SH-SY5Y (cell line): Measurements from ENCODE around the gene TPM1.

Experiments used
- GATA2 ChIP-seq: IDR thresholded peaks from 2 replicates; pipeline ENCODE4 v1.6.1; 2011; ENCODE audit warnings: mild to moderate bottlenecking, low read depth, low read length
- GATA3 ChIP-seq: IDR thresholded peaks from 2 replicates; pipeline ENCODE4 v1.6.1; 2011; ENCODE audit warnings: low read depth, mild to moderate bottlenecking, low read length, moderate library complexity

Gene TPM1

GRCh38 chr15:63090472-63090871 is 47.9 kb downstream of the TPM1 start:
- no peak for TF ChIP-seq GATA2
- TF ChIP-seq GATA3, result no peak

GRCh38 chr15:63090887-63091286 is 48.3 kb downstream of the TPM1 start:
- TF ChIP-seq GATA3 (no peak), GATA2 (no peak)

- no peak for TF ChIP-seq GATA3
- TF ChIP-seq GATA2, result no peak
These were observed 49.3 kb downstream of the TPM1 start for GRCh38 chr15:63091679-63092446.

GRCh38 chr15:63093486-63094205 is 51.1 kb downstream of the TPM1 start:
- TF ChIP-seq GATA2 (no peak), GATA3 (no peak)

GRCh38 chr15:63094495-63094931 is 52.0 kb downstream of the TPM1 start:
- TF ChIP-seq GATA3, result no peak
- no peak for TF ChIP-seq GATA2

GRCh38 chr15:63096178-63096577 is 53.6 kb downstream of the TPM1 start:
- TF ChIP-seq GATA3 (no peak), GATA2 (no peak)

- no peak for TF ChIP-seq GATA3
- no peak for TF ChIP-seq GATA2
These were observed 60.9 kb downstream of the TPM1 start for GRCh38 chr15:63103416-63103815.

GRCh38 chr15:63104727-63105126 is 62.2 kb downstream of the TPM1 start:
- TF ChIP-seq GATA3 (no peak), GATA2 (no peak)

GRCh38 chr15:63107895-63108546 is 65.5 kb downstream of the TPM1 start:
- TF ChIP-seq GATA2 (no peak), GATA3 (no peak)

GRCh38 chr15:63109498-63109897 is 67.0 kb downstream of the TPM1 start:
- TF ChIP-seq GATA3 (no peak), GATA2 (no peak)

GRCh38 chr15:63109920-63110319 is 67.4 kb downstream of the TPM1 start:
- TF ChIP-seq GATA2 (no peak), GATA3 (no peak)

GRCh38 chr15:63110428-63111026 is 68.0 kb downstream of the TPM1 start:
- TF ChIP-seq GATA2 (no peak), GATA3 (no peak)

GRCh38 chr15:63111481-63111880 is 68.9 kb downstream of the TPM1 start:
- TF ChIP-seq GATA3, result no peak

- TF ChIP-seq GATA3 (no peak), GATA2 (no peak)
These were observed 70.3 kb downstream of the TPM1 start for GRCh38 chr15:63112871-63113270.

- no peak for TF ChIP-seq GATA3
- TF ChIP-seq GATA2, result no peak
These were observed 71.9 kb downstream of the TPM1 start for GRCh38 chr15:63114465-63114864.
